CD4-positive, alpha-beta memory T cell (primary cell): ENCODE data around the gene ACTL10. TPM values are rescaled to one million over a fixed set of nuclear protein-coding genes. Genes with fewer than 3 reads are reported as not detected.
"Not testable (repeated sequence)": the region's sequence is repeated elsewhere in the genome, so short reads cannot be mapped to it uniquely, and the experiment has no call there.

Experiments used
- CTCF ChIA-PET: fragments of 350-600 bp; sonication (Branson Sonifier 250); formaldehyde crosslinking; loops from one replicate; lab custom pipeline; 2021; ENCODE audit warnings: inconsistent platforms; ENCODE audit not compliant: partially characterized antibody; lab: Charles Lee
- POLR2A ChIA-PET: fragments of 350-600 bp; sonication (Branson Sonifier 250); formaldehyde crosslinking; loops from one replicate; lab custom pipeline; 2021; ENCODE audit not compliant: partially characterized antibody; lab: Charles Lee
- DNase-seq, 5 donors: peaks; one replicate each; pipeline versions ENCODE4 v3.0.0 to v3.0.0-alpha.2; 2020 to 2022; ENCODE audit warnings: mixed read lengths in 1 of 5
- H3K27ac ChIP-seq: one replicate; pipeline ENCODE4 v1.7.0; 2013; ENCODE audit warnings: low read depth, low read length
- H3K27me3 ChIP-seq: 2 replicates; pipeline ENCODE4 v1.7.0; 2013; ENCODE audit warnings: mild to moderate bottlenecking, low read length, moderate library complexity; ENCODE audit not compliant: insufficient read depth
- H3K36me3 ChIP-seq: 2 replicates; pipeline ENCODE4 v1.7.0; 2013; ENCODE audit warnings: mild to moderate bottlenecking, low read length, moderate library complexity; ENCODE audit not compliant: insufficient read depth
- H3K4me1 ChIP-seq: 2 replicates; pipeline ENCODE4 v1.7.0; 2013; ENCODE audit warnings: mild to moderate bottlenecking, low read length, moderate library complexity; ENCODE audit not compliant: insufficient read depth
- H3K4me3 ChIP-seq, 2 donors: one replicate each; pipeline ENCODE4 v1.7.0; 2013; ENCODE audit warnings: low read length in 2 of 2, mild to moderate bottlenecking in 1 of 2
- H3K9me3 ChIP-seq, 2 donors: one replicate each; pipeline ENCODE4 v1.7.0; 2013; ENCODE audit warnings: low read length in 2 of 2, control low read depth in 1 of 2; ENCODE audit not compliant: control insufficient read depth in 1 of 2
- H3K27ac Mint-ChIP-seq, 7 donors: one replicate each; pipeline ENCODE4 v1.8.0; 2020 to 2021; ENCODE audit warnings: mixed read lengths in 7 of 7, mild to moderate bottlenecking in 6 of 7, inconsistent platforms in 3 of 7, moderate library complexity in 3 of 7
- H3K27me3 Mint-ChIP-seq, 2 donors: one replicate each; pipeline ENCODE4 v1.8.0; 2020 to 2021; ENCODE audit warnings: mixed read lengths in 2 of 2
- H3K36me3 Mint-ChIP-seq, 2 donors: one replicate each; pipeline ENCODE4 v1.8.0; 2020 to 2021; ENCODE audit warnings: mixed read lengths in 2 of 2, inconsistent platforms in 1 of 2, mild to moderate bottlenecking in 1 of 2
- H3K4me1 Mint-ChIP-seq, 4 donors: one replicate each; pipeline ENCODE4 v1.8.0; 2020 to 2021; ENCODE audit warnings: mixed read lengths in 4 of 4, mild to moderate bottlenecking in 1 of 4
- H3K4me3 Mint-ChIP-seq, 8 donors: one replicate each; pipeline ENCODE4 v1.8.0; 2020 to 2021; ENCODE audit warnings: mixed read lengths in 8 of 8, mild to moderate bottlenecking in 7 of 8, moderate library complexity in 6 of 8, inconsistent platforms in 3 of 8
- H3K9me3 Mint-ChIP-seq, 8 donors: one replicate each; pipeline ENCODE4 v1.8.0; 2020 to 2021; ENCODE audit warnings: mixed read lengths in 8 of 8, mild to moderate bottlenecking in 5 of 8, inconsistent platforms in 3 of 8, moderate library complexity in 1 of 8
- intact Hi-C: fragments of 100-400 bp; cut with micrococcal nuclease; formaldehyde crosslinking; loops from one replicate; pipeline ENCODE4 v1.15.1; 2023
- polyA plus RNA-seq, 2 donors: library from polyadenylated mRNA; unstranded; fragments of 300-500 nt; fragmentation: Illumina TruSeq; gene quantifications; one replicate each; pipeline ENCODE4 v1.2.3, GENCODE V29; 2021
- total RNA-seq, 2 experiments: library from RNA; stranded (reverse); gene quantifications; one replicate each; pipeline ENCODE4 v1.2.3, GENCODE V29; 2021

ACTL10 gene
- total and polyA plus RNA-seq, 4 experiments from 2014 or later: 1.7 to 6.0 (median 5.4) TPM

GRCh38 chr20:33629533-33629932 is 37.2 kb upstream of the ACTL10 start:
- no peak for DNase-seq
- Mint-ChIP-seq H3K27ac (peak overlapping the region in 2 of 7 donors; percentile 53 to 72), H3K9me3 (no peaks in the 10 kb centered on the region), H3K4me1 (peaks cover 8 to 32% (median 18%) of the 10 kb centered on the region in 4 donors), H3K4me3 (no peak overlapping the region), H3K27me3 (no peaks in the 10 kb centered on the region), H3K36me3 (peaks cover 55 to 66% of the 10 kb centered on the region in 2 donors)
- no peak overlapping the region for H3K4me3 ChIP-seq
- H3K36me3 ChIP-seq: peaks cover 22% of the 10 kb centered on the region
- peaks cover 17% of the 10 kb centered on the region for H3K4me1 ChIP-seq
- no peaks in the 10 kb centered on the region for H3K27me3 ChIP-seq
- H3K27ac ChIP-seq: no peak overlapping the region
- ChIA-PET POLR2A (no interaction called here), CTCF (interaction anchor here (1.2 kb wide), 1 partner anchor 37 kb away, joined by 3 read pairs; the partner anchor contains the start of gene ACTL10)
- intact Hi-C loops: no loop called here
- no peaks in the 10 kb centered on the region for H3K9me3 ChIP-seq

GRCh38 chr20:33629979-33630378 is 36.8 kb upstream of the ACTL10 start:
- Mint-ChIP-seq H3K36me3 (peaks cover 54 to 67% of the 10 kb centered on the region in 2 donors), H3K4me3 (no peak overlapping the region), H3K9me3 (no peaks in the 10 kb centered on the region), H3K27me3 (no peaks in the 10 kb centered on the region), H3K4me1 (peaks cover 5 to 27% (median 14%) of the 10 kb centered on the region in 4 donors), H3K27ac (peak overlapping the region in 4 of 7 donors; percentile 21 to 52 (median 36))
- no peak overlapping the region for H3K27ac ChIP-seq
- ChIA-PET CTCF (interaction anchor here (1.2 kb wide), 1 partner anchor 37 kb away, joined by 3 read pairs; the partner anchor contains the start of gene ACTL10), POLR2A (no interaction called here)
- no peak for DNase-seq
- no peaks in the 10 kb centered on the region for H3K27me3 ChIP-seq
- no peaks in the 10 kb centered on the region for H3K9me3 ChIP-seq
- intact Hi-C loops: no loop called here
- peaks cover 22% of the 10 kb centered on the region for H3K36me3 ChIP-seq
- H3K4me1 ChIP-seq: peaks cover 12% of the 10 kb centered on the region
- no peak overlapping the region for H3K4me3 ChIP-seq

- no peak for DNase-seq
- ChIA-PET CTCF (interaction anchor here (1.2 kb wide), 1 partner anchor 36 kb away, joined by 3 read pairs; the partner anchor contains the start of gene ACTL10), POLR2A (interaction anchor here (0.9 to 1.4 kb wide), 2 partner anchors 33 to 37 kb away, joined by 3 to 4 read pairs; no protein-coding TSS in a partner anchor)
- no peaks in the 10 kb centered on the region for H3K27me3 Mint-ChIP-seq
- no peaks in the 10 kb centered on the region for H3K9me3 Mint-ChIP-seq
- peak overlapping the region in 3 of 7 donors; percentile 21 to 52 (median 50) for H3K27ac Mint-ChIP-seq
- H3K36me3 Mint-ChIP-seq: peaks cover 48 to 61% of the 10 kb centered on the region in 2 donors
- H3K4me1 Mint-ChIP-seq: peaks cover 5 to 22% (median 11%) of the 10 kb centered on the region in 4 donors
- Histone ChIP-seq H3K27ac (no peak overlapping the region), H3K9me3 (no peaks in the 10 kb centered on the region), H3K36me3 (peaks cover 22% of the 10 kb centered on the region), H3K4me1 (peaks cover 7% of the 10 kb centered on the region), H3K4me3 (no peak overlapping the region), H3K27me3 (no peaks in the 10 kb centered on the region)
- H3K4me3 Mint-ChIP-seq: no peak overlapping the region
- intact Hi-C loops: no loop called here
Observed at GRCh38 chr20:33630507-33630906, 36.2 kb upstream of the ACTL10 start.

- H3K4me3 Mint-ChIP-seq, H3K27ac ChIP-seq, DNase-seq, H3K27me3 ChIP-seq, POLR2A ChIA-PET, CTCF ChIA-PET, H3K4me1 ChIP-seq, H3K27ac Mint-ChIP-seq, intact Hi-C loops, H3K9me3 Mint-ChIP-seq, H3K9me3 ChIP-seq, H3K27me3 Mint-ChIP-seq, H3K4me3 ChIP-seq: not testable (repeated sequence)
- Mint-ChIP-seq H3K36me3 (peaks cover 46 to 58% of the 10 kb centered on the region in 2 donors), H3K4me1 (peaks cover 5 to 21% (median 10%) of the 10 kb centered on the region in 4 donors)
- peaks cover 23% of the 10 kb centered on the region for H3K36me3 ChIP-seq
Observed at GRCh38 chr20:33631910-33632309, 34.8 kb upstream of the ACTL10 start.

GRCh38 chr20:33635341-33635740 is 31.4 kb upstream of the ACTL10 start:
- Histone ChIP-seq H3K4me3 (no peak overlapping the region), H3K36me3 (peaks cover 35% of the 10 kb centered on the region), H3K9me3 (no peaks in the 10 kb centered on the region), H3K27me3 (no peaks in the 10 kb centered on the region), H3K27ac (no peak overlapping the region), H3K4me1 (peaks cover 7% of the 10 kb centered on the region)
- intact Hi-C loops: no loop called here
- Mint-ChIP-seq H3K27me3 (no peaks in the 10 kb centered on the region), H3K9me3 (no peaks in the 10 kb centered on the region), H3K36me3 (peaks cover 42 to 56% of the 10 kb centered on the region in 2 donors), H3K27ac (peak overlapping the region in 3 of 7 donors; percentile 41 to 74 (median 42)), H3K4me1 (peaks cover 5 to 14% (median 10%) of the 10 kb centered on the region in 4 donors), H3K4me3 (no peak overlapping the region)
- CTCF ChIA-PET: interaction anchor here (0.7 kb wide), 1 partner anchor 17 kb away, joined by 3 read pairs; no protein-coding TSS in a partner anchor
- POLR2A ChIA-PET: interaction anchor here (1.4 kb wide), 1 partner anchor 28 kb away, joined by 4 read pairs; no protein-coding TSS in a partner anchor
- DNase-seq: no peak

GRCh38 chr20:33636776-33637175 is 30.0 kb upstream of the ACTL10 start:
- Histone ChIP-seq H3K27me3 (no peaks in the 10 kb centered on the region), H3K9me3 (no peaks in the 10 kb centered on the region), H3K4me3 (no peak overlapping the region), H3K4me1 (peaks cover 7% of the 10 kb centered on the region), H3K27ac (no peak overlapping the region), H3K36me3 (peaks cover 38% of the 10 kb centered on the region)
- Mint-ChIP-seq H3K36me3 (peaks cover 38 to 54% of the 10 kb centered on the region in 2 donors), H3K4me3 (no peak overlapping the region), H3K9me3 (no peaks in the 10 kb centered on the region), H3K27me3 (no peaks in the 10 kb centered on the region), H3K4me1 (peaks cover 5 to 14% (median 6%) of the 10 kb centered on the region in 4 donors), H3K27ac (peak overlapping the region in 3 of 7 donors; percentile 19 to 46 (median 32))
- intact Hi-C loops: no loop called here
- DNase-seq: no peak
- CTCF ChIA-PET: no interaction called here
- POLR2A ChIA-PET: no interaction called here

GRCh38 chr20:33640287-33640686 is 26.5 kb upstream of the ACTL10 start:
- ChIA-PET POLR2A (interaction anchor here (1.2 kb wide), 1 partner anchor 23 kb away, joined by 3 read pairs; no protein-coding TSS in a partner anchor), CTCF (no interaction called here)
- Histone ChIP-seq H3K4me1 (no peaks in the 10 kb centered on the region), H3K36me3 (peaks cover 60% of the 10 kb centered on the region), H3K9me3 (no peaks in the 10 kb centered on the region), H3K27ac (no peak overlapping the region), H3K4me3 (no peak overlapping the region), H3K27me3 (no peaks in the 10 kb centered on the region)
- no peaks in the 10 kb centered on the region for H3K9me3 Mint-ChIP-seq
- no peaks in the 10 kb centered on the region for H3K4me1 Mint-ChIP-seq
- no peak overlapping the region for H3K27ac Mint-ChIP-seq
- H3K27me3 Mint-ChIP-seq: no peaks in the 10 kb centered on the region
- no peak for DNase-seq
- no peak overlapping the region for H3K4me3 Mint-ChIP-seq
- intact Hi-C loops: no loop called here
- H3K36me3 Mint-ChIP-seq: peaks cover 45 to 71% of the 10 kb centered on the region in 2 donors
